ENCODE data around the gene MAPK6.
"Not testable (repeated sequence)": the region's sequence is repeated elsewhere in the genome, so short reads cannot be mapped to it uniquely, and the experiment has no call there.

Gene MAPK6

GRCh38 chr15:52042051-52042851 is 23.2 kb downstream of the MAPK6 start:
- Histone ChIP-seq H3K4me1 (ENCODE audit: control insufficient read depth in 2 of 2, insufficient read depth in 2 of 2, low read length in 2 of 2) (peaks cover 15 to 23% of the 10 kb centered on the region in 2 donors), H3K4me3 (ENCODE audit: low read length in 2 of 2) (no peak overlapping the region), H3K36me3 (ENCODE audit: control insufficient read depth in 2 of 2, insufficient read depth in 2 of 2, low read length in 2 of 2) (peaks cover 0 to 5% of the 10 kb centered on the region in 2 donors), H3K9ac (ENCODE audit: low read depth in 1 of 2, low read length in 2 of 2) (no peak overlapping the region), H3K27me3 (ENCODE audit: control insufficient read depth in 2 of 2, insufficient read depth in 2 of 2, low read length in 2 of 2) (no peaks in the 10 kb centered on the region), H3K9me3 (ENCODE audit: control insufficient read depth in 2 of 2, low read length in 2 of 2) (no peaks in the 10 kb centered on the region), H3K27ac (ENCODE audit: low read depth in 2 of 2, low read length in 2 of 2) (no peak overlapping the region)

GRCh38 chr15:52045795-52046298 is 26.8 kb downstream of the MAPK6 start:
- not testable (repeated sequence) for H3K4me3 ChIP-seq (ENCODE audit: low read length in 2 of 2)

DNA sequence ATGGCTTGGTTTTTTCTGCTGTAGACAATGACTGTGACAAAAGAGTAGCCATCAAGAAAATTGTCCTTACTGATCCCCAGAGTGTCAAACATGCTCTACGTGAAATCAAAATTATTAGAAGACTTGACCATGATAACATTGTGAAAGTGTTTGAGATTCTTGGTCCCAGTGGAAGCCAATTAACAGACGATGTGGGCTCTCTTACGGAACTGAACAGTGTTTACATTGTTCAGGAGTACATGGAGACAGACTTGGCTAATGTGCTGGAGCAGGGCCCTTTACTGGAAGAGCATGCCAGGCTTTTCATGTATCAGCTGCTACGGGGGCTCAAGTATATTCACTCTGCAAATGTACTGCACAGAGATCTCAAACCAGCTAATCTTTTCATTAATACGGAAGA is 27.5 kb downstream of the MAPK6 start:
- H3K9me3 ChIP-seq (ENCODE audit: control insufficient read depth in 2 of 2, low read length in 2 of 2); H3K36me3 ChIP-seq (ENCODE audit: control insufficient read depth in 2 of 2, insufficient read depth in 2 of 2, low read length in 2 of 2); H3K27me3 ChIP-seq (ENCODE audit: control insufficient read depth in 2 of 2, insufficient read depth in 2 of 2, low read length in 2 of 2); H3K4me3 ChIP-seq (ENCODE audit: low read length in 2 of 2); H3K9ac ChIP-seq (ENCODE audit: low read depth in 1 of 2, low read length in 2 of 2); H3K4me1 ChIP-seq (ENCODE audit: control insufficient read depth in 2 of 2, insufficient read depth in 2 of 2, low read length in 2 of 2); H3K27ac ChIP-seq (ENCODE audit: low read depth in 2 of 2, low read length in 2 of 2): not testable (repeated sequence)

More at GRCh38 chr15:52045795-52046298, 26.8 kb downstream of the MAPK6 start:
- not testable (repeated sequence) for H3K36me3 ChIP-seq (ENCODE audit: control insufficient read depth in 2 of 2, insufficient read depth in 2 of 2, low read length in 2 of 2); H3K9ac ChIP-seq (ENCODE audit: low read depth in 1 of 2, low read length in 2 of 2); H3K9me3 ChIP-seq (ENCODE audit: control insufficient read depth in 2 of 2, low read length in 2 of 2); H3K27me3 ChIP-seq (ENCODE audit: control insufficient read depth in 2 of 2, insufficient read depth in 2 of 2, low read length in 2 of 2); H3K27ac ChIP-seq (ENCODE audit: low read depth in 2 of 2, low read length in 2 of 2); H3K4me1 ChIP-seq (ENCODE audit: control insufficient read depth in 2 of 2, insufficient read depth in 2 of 2, low read length in 2 of 2)

- Histone ChIP-seq H3K27ac (ENCODE audit: low read depth in 2 of 2, low read length in 2 of 2) (no peak overlapping the region), H3K36me3 (ENCODE audit: control insufficient read depth in 2 of 2, insufficient read depth in 2 of 2, low read length in 2 of 2) (peaks cover 11% of the 10 kb centered on the region in 2 donors), H3K9ac (ENCODE audit: low read depth in 1 of 2, low read length in 2 of 2) (no peak overlapping the region), H3K9me3 (ENCODE audit: control insufficient read depth in 2 of 2, low read length in 2 of 2) (no peaks in the 10 kb centered on the region), H3K4me1 (ENCODE audit: control insufficient read depth in 2 of 2, insufficient read depth in 2 of 2, low read length in 2 of 2) (no peaks in the 10 kb centered on the region), H3K4me3 (ENCODE audit: low read length in 2 of 2) (no peak overlapping the region), H3K27me3 (ENCODE audit: control insufficient read depth in 2 of 2, insufficient read depth in 2 of 2, low read length in 2 of 2) (no peaks in the 10 kb centered on the region)
Observed at GRCh38 chr15:52050416-52050815, 31.4 kb downstream of the MAPK6 start.

GRCh38 chr15:52052066-52052935 is 33.3 kb downstream of the MAPK6 start:
- no peaks in the 10 kb centered on the region for H3K4me1 ChIP-seq (ENCODE audit: control insufficient read depth in 2 of 2, insufficient read depth in 2 of 2, low read length in 2 of 2)

DNA sequence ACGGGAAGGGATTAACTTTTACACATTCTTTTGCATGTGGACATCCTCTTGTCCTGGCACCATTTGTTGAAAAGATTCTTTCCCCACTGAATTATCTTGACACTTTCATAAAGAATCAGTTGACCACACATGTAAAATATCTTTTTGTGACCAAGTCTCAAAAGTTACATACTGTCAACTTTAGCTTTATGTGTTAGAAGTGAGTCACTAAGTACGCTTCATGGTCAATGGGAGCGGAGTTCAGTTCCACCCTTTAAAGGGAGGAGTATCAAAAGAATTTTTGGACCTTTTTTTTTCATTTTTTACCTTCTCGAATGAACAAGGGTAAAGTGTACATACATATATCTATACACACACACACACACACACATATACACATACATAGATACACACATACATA is 35.4 kb downstream of the MAPK6 start:
- H3K4me3 ChIP-seq (ENCODE audit: low read length in 2 of 2), result no peak overlapping the region
- no peaks in the 10 kb centered on the region for H3K4me1 ChIP-seq (ENCODE audit: control insufficient read depth in 2 of 2, insufficient read depth in 2 of 2, low read length in 2 of 2)
- no peaks in the 10 kb centered on the region for H3K27me3 ChIP-seq (ENCODE audit: control insufficient read depth in 2 of 2, insufficient read depth in 2 of 2, low read length in 2 of 2)
- no peaks in the 10 kb centered on the region for H3K9me3 ChIP-seq (ENCODE audit: control insufficient read depth in 2 of 2, low read length in 2 of 2)
- H3K36me3 ChIP-seq (ENCODE audit: control insufficient read depth in 2 of 2, insufficient read depth in 2 of 2, low read length in 2 of 2), result peaks cover 24 to 29% of the 10 kb centered on the region in 2 donors
- no peak overlapping the region for H3K27ac ChIP-seq (ENCODE audit: low read depth in 2 of 2, low read length in 2 of 2)
- no peak overlapping the region for H3K9ac ChIP-seq (ENCODE audit: low read depth in 1 of 2, low read length in 2 of 2)

More at GRCh38 chr15:52052066-52052935, 33.3 kb downstream of the MAPK6 start:
- Histone ChIP-seq H3K27me3 (ENCODE audit: control insufficient read depth in 2 of 2, insufficient read depth in 2 of 2, low read length in 2 of 2) (no peaks in the 10 kb centered on the region), H3K4me3 (ENCODE audit: low read length in 2 of 2) (no peak overlapping the region), H3K9ac (ENCODE audit: low read depth in 1 of 2, low read length in 2 of 2) (no peak overlapping the region), H3K9me3 (ENCODE audit: control insufficient read depth in 2 of 2, low read length in 2 of 2) (no peaks in the 10 kb centered on the region), H3K27ac (ENCODE audit: low read depth in 2 of 2, low read length in 2 of 2) (no peak overlapping the region), H3K36me3 (ENCODE audit: control insufficient read depth in 2 of 2, insufficient read depth in 2 of 2, low read length in 2 of 2) (peaks cover 17 to 18% of the 10 kb centered on the region in 2 donors)

DNA sequence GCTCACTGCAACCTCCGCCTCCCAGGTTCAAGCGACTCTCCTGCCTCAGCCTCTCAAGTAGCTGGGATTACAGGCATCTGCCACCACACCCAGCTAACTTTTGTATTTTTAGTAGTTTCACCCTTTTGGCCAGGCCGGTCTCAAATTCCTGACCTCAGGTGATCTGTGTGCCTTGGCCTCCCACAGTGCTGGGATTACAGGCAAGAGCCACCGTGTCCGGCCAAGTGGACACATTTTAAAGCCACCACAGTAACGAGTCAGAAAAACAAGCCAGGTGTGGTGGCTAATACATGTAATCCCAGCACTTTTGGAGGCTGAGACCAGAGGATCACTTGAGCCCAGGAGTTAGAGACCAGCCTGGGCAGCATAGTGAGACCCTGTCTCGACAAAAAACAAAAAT is 35.8 kb downstream of the MAPK6 start:
- H3K36me3 ChIP-seq (ENCODE audit: control insufficient read depth in 2 of 2, insufficient read depth in 2 of 2, low read length in 2 of 2), result peaks cover 29 to 34% of the 10 kb centered on the region in 2 donors
- not testable (repeated sequence) for H3K9me3 ChIP-seq (ENCODE audit: control insufficient read depth in 2 of 2, low read length in 2 of 2); H3K27me3 ChIP-seq (ENCODE audit: control insufficient read depth in 2 of 2, insufficient read depth in 2 of 2, low read length in 2 of 2); H3K9ac ChIP-seq (ENCODE audit: low read depth in 1 of 2, low read length in 2 of 2); H3K4me1 ChIP-seq (ENCODE audit: control insufficient read depth in 2 of 2, insufficient read depth in 2 of 2, low read length in 2 of 2); H3K27ac ChIP-seq (ENCODE audit: low read depth in 2 of 2, low read length in 2 of 2); H3K4me3 ChIP-seq (ENCODE audit: low read length in 2 of 2)

DNA sequence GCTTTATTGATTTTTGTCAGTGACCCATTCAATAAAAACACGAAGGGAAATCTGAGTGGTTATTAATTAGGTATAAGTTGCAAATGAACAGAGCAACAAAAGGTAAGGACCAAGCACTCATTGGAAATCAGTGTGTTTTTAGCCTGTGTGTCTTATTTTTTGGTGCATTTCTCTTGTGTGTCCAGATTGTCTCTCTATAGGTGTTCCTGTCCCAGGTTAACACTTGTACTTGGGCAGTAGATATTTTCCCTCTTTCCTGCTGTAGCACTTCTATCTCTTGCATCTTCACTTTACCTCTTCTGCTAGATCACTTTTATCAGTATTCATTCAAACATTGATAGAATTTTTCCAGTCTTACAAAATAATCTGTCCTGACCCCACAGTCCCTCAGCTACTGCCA is 37.0 kb downstream of the MAPK6 start:
- Histone ChIP-seq H3K4me3 (ENCODE audit: low read length in 2 of 2) (no peak overlapping the region), H3K9ac (ENCODE audit: low read depth in 1 of 2, low read length in 2 of 2) (no peak overlapping the region), H3K27ac (ENCODE audit: low read depth in 2 of 2, low read length in 2 of 2) (no peak overlapping the region), H3K4me1 (ENCODE audit: control insufficient read depth in 2 of 2, insufficient read depth in 2 of 2, low read length in 2 of 2) (no peaks in the 10 kb centered on the region), H3K27me3 (ENCODE audit: control insufficient read depth in 2 of 2, insufficient read depth in 2 of 2, low read length in 2 of 2) (no peaks in the 10 kb centered on the region), H3K9me3 (ENCODE audit: control insufficient read depth in 2 of 2, low read length in 2 of 2) (no peaks in the 10 kb centered on the region), H3K36me3 (ENCODE audit: control insufficient read depth in 2 of 2, insufficient read depth in 2 of 2, low read length in 2 of 2) (peaks cover 38 to 44% of the 10 kb centered on the region in 2 donors)

DNA sequence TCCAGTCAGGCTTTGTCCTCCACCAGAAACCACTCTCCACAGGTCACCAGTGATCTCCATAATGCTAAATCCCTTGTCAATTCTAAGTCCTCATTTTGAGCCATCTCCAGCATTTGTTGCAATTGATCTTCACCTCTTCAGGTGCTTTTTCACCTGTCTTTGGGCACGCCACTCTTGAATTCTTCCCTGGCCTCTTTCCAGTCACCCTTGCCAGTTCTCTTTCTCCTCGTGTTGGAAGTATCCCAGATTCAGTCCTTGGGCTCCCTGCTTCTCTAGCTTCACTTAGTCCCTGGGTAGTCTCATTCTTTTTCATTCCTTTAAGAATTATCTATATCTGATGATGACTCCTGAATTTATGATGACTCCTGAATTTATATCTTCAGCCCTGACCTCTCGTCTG is 37.5 kb downstream of the MAPK6 start:
- H3K27ac ChIP-seq (ENCODE audit: low read depth in 2 of 2, low read length in 2 of 2), result no peak overlapping the region
- no peak overlapping the region for H3K4me3 ChIP-seq (ENCODE audit: low read length in 2 of 2)
- H3K4me1 ChIP-seq (ENCODE audit: control insufficient read depth in 2 of 2, insufficient read depth in 2 of 2, low read length in 2 of 2), result no peaks in the 10 kb centered on the region
- H3K9me3 ChIP-seq (ENCODE audit: control insufficient read depth in 2 of 2, low read length in 2 of 2), result no peaks in the 10 kb centered on the region
- peaks cover 42 to 44% of the 10 kb centered on the region in 2 donors for H3K36me3 ChIP-seq (ENCODE audit: control insufficient read depth in 2 of 2, insufficient read depth in 2 of 2, low read length in 2 of 2)
- no peak overlapping the region for H3K9ac ChIP-seq (ENCODE audit: low read depth in 1 of 2, low read length in 2 of 2)
- H3K27me3 ChIP-seq (ENCODE audit: control insufficient read depth in 2 of 2, insufficient read depth in 2 of 2, low read length in 2 of 2), result no peaks in the 10 kb centered on the region

GRCh38 chr15:52057996-52058395 is 39.0 kb downstream of the MAPK6 start:
- no peak overlapping the region for H3K9ac ChIP-seq (ENCODE audit: low read depth in 1 of 2, low read length in 2 of 2)
- no peak overlapping the region for H3K4me3 ChIP-seq (ENCODE audit: low read length in 2 of 2)
- no peaks in the 10 kb centered on the region for H3K27me3 ChIP-seq (ENCODE audit: control insufficient read depth in 2 of 2, insufficient read depth in 2 of 2, low read length in 2 of 2)
- H3K36me3 ChIP-seq (ENCODE audit: control insufficient read depth in 2 of 2, insufficient read depth in 2 of 2, low read length in 2 of 2), result peaks cover 42 to 43% of the 10 kb centered on the region in 2 donors
- H3K27ac ChIP-seq (ENCODE audit: low read depth in 2 of 2, low read length in 2 of 2), result no peak overlapping the region
- H3K9me3 ChIP-seq (ENCODE audit: control insufficient read depth in 2 of 2, low read length in 2 of 2), result no peaks in the 10 kb centered on the region
- H3K4me1 ChIP-seq (ENCODE audit: control insufficient read depth in 2 of 2, insufficient read depth in 2 of 2, low read length in 2 of 2), result no peaks in the 10 kb centered on the region

All from mucosa of rectum (tissue), 2 donors.